Measurements from ENCODE around the gene NINJ1. TPM values are rescaled to one million over a fixed set of nuclear protein-coding genes. Genes with fewer than 3 reads are reported as not detected.
"Not testable (repeated sequence)": the region's sequence is repeated elsewhere in the genome, so short reads cannot be mapped to it uniquely, and the experiment has no call there.

The NINJ1 gene
- total RNA-seq, 4 donors from 2014 or later = 29.5 to 67.7 (median 38.5) TPM

DNA sequence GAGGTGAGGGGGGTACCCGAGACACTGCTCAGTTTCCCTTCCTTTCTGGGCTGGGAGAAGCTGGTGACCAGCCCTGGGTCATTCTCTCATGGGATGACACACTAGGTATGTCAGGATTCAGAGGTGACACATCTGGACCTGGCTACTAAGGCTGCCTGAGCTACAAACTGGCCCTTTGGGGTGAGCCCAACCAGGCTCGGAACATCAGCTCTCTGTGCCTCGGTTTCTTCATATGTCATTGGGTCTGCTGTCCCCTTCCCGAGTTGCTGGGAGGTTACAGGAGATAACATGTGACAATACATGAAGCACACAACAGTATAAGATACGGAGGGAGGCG is 26.3 kb downstream of the NINJ1 start:
- DNase-seq = no peak

DNA sequence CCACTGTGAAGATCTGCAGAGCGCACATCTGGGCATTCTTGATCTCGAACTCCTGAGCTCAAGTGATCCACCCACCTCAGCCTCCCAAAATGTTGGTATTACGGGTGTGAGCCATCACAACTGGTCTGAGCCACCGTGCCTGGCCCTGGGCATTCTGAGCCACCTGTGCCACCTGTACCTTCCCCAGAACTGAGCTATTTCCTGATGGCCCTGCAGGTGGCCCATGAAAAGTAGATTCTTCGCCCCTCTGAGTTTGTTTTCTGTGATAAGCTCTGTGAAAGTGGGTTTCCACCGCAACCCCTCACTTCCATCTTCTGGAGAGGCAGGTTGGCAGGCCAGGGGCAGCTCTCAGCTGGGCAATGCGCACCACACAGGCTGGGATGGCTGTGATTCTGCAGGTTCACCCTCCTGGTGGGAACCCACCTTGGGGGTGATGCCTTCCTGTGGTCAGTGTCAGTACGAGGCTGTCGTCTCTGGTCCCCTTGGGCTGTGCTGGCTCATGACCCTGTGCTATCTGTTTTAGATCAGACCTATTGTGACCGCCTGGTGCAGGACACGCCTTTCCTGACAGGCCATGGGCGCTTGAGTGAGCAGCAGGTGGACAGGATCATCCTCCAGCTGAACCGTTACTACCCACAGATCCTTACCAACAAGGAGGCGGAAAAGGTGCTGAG is 26.8 kb downstream of the NINJ1 start:
- H3K27me3 ChIP-seq = no peaks in the 10 kb centered on the region
- peaks cover 0 to 4% (median 0%) of the 10 kb centered on the region in 4 donors for H3K4me1 ChIP-seq
- H3K36me3 ChIP-seq = peaks cover 0 to 10% (median 5%) of the 10 kb centered on the region in 4 donors
- in situ Hi-C loops (cut with MboI; ENCODE audit: low pct_ligation_motif_present in 1 of 4, low pct_unique_long_range_greater_than_20kb in 1 of 4, low sequenced_read_pairs in 3 of 4) (no loop called here), intact Hi-C loops (cut with DNase I; ENCODE audit: low total_unique reads) (no loop called here)
- 89% methylated on average over 14 of the region's 14 CpGs; no CpG with 5 or more reads in 1 of the 2 donors for WGBS, 2 donors (ENCODE audit: low coverage in 1 of 2)
- peaks cover 4 to 5% of the 10 kb centered on the region in 2 donors for H3K9me3 ChIP-seq
- H3K27ac ChIP-seq = no peak overlapping the region
- DNase-seq = no peak
- no peak overlapping the region for H3K4me3 ChIP-seq
- TF ChIP-seq, protein P1, sequence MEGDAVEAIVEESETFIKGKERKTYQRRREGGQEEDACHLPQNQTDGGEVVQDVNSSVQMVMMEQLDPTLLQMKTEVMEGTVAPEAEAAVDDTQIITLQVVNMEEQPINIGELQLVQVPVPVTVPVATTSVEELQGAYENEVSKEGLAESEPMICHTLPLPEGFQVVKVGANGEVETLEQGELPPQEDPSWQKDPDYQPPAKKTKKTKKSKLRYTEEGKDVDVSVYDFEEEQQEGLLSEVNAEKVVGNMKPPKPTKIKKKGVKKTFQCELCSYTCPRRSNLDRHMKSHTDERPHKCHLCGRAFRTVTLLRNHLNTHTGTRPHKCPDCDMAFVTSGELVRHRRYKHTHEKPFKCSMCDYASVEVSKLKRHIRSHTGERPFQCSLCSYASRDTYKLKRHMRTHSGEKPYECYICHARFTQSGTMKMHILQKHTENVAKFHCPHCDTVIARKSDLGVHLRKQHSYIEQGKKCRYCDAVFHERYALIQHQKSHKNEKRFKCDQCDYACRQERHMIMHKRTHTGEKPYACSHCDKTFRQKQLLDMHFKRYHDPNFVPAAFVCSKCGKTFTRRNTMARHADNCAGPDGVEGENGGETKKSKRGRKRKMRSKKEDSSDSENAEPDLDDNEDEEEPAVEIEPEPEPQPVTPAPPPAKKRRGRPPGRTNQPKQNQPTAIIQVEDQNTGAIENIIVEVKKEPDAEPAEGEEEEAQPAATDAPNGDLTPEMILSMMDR (IDR thresholded peaks at IDR 0.05) = no peak

More for the DNA sequence above, 26.3 kb downstream of the NINJ1 start:
- intact Hi-C loops (cut with DNase I; ENCODE audit: low total_unique reads) (no loop called here), in situ Hi-C loops (cut with MboI; ENCODE audit: low pct_ligation_motif_present in 1 of 4, low pct_unique_long_range_greater_than_20kb in 1 of 4, low sequenced_read_pairs in 3 of 4) (no loop called here)
- WGBS, 2 donors (ENCODE audit: low coverage in 1 of 2) = 91 to 100% methylated on average over 1 to 6 of the region's 6 CpGs
- Histone ChIP-seq H3K9me3 (peaks cover 4 to 5% of the 10 kb centered on the region in 2 donors), H3K4me1 (peaks cover 0 to 4% (median 0%) of the 10 kb centered on the region in 4 donors), H3K27me3 (no peaks in the 10 kb centered on the region), H3K27ac (no peak overlapping the region), H3K36me3 (peaks cover 0 to 10% (median 5%) of the 10 kb centered on the region in 4 donors), H3K4me3 (no peak overlapping the region)
- TF ChIP-seq EP300 (IDR thresholded peaks at IDR 0.05; ENCODE audit: low read depth) (no peak), POLR2A (IDR thresholded peaks at IDR 0.05) (no peak), POLR2AphosphoS5 (IDR thresholded peaks at IDR 0.05) (no peak)
- TF ChIP-seq, protein P1 (IDR thresholded peaks at IDR 0.05) = no peak

DNA sequence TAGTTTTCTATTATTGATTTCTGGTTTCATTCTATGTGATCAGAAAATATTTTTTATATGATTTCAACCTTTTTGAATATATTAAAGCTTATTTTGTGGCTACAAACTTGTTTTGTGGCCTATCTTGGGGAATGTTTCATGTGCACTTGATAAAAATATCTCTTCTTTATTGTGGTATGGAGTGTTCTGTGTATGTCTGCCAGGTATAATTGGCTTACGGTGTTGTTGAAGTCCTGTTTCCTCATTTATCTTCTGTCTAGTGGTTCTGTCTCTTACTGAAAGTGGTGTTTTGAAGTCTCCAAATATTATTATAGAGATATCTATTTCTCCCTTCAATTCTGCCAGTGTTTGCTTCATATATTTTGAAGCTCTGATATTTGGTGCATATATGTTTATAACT is 28.4 kb downstream of the NINJ1 start:
- intact Hi-C loops (cut with DNase I; ENCODE audit: low total_unique reads) = no loop called here
- Histone ChIP-seq H3K4me3 (no peak overlapping the region), H3K27me3 (no peaks in the 10 kb centered on the region), H3K4me1 (peaks cover 0 to 4% (median 0%) of the 10 kb centered on the region in 4 donors), H3K36me3 (peaks cover 0 to 4% (median under 1%) of the 10 kb centered on the region in 4 donors), H3K9me3 (peaks cover 4 to 5% of the 10 kb centered on the region in 2 donors), H3K27ac (no peak overlapping the region)
- in situ Hi-C loops (cut with MboI; ENCODE audit: low pct_ligation_motif_present in 1 of 4, low pct_unique_long_range_greater_than_20kb in 1 of 4, low sequenced_read_pairs in 3 of 4) = no loop called here
- 63 to 81% methylated on average over 1 of the region's 1 CpG for WGBS, 2 donors (ENCODE audit: low coverage in 1 of 2)
- TF ChIP-seq EP300 (IDR thresholded peaks at IDR 0.05; ENCODE audit: low read depth) = no peak
- TF ChIP-seq POLR2AphosphoS5 (IDR thresholded peaks at IDR 0.05) = no peak
- no peak for TF ChIP-seq POLR2A (IDR thresholded peaks at IDR 0.05)
- TF ChIP-seq, protein P1 (IDR thresholded peaks at IDR 0.05) = no peak
- DNase-seq = no peak

DNA sequence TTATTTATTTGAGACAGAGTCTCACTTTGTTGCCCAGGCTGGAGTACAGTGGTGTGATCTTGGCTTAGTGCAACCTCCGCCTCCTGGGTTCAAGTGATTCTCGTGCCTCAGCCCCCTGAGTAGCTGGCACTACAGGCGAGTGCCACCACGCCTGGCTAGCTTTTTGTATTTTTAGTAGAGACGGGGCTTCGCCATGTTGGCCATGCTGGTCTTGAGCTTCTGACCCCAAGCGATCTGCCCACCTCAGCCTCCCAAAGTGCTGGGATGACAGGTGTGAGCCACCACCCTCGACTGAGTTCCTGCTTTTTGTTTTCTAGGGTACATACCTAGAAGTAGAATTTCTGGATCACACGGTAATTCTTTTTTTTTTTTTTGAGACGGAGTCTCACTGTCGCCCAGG is 33.0 kb downstream of the NINJ1 start:
- H3K27me3 ChIP-seq; intact Hi-C loops (cut with DNase I; ENCODE audit: low total_unique reads); H3K9me3 ChIP-seq; H3K27ac ChIP-seq; H3K36me3 ChIP-seq; H3K4me3 ChIP-seq; in situ Hi-C loops (cut with MboI; ENCODE audit: low pct_ligation_motif_present in 1 of 4, low pct_unique_long_range_greater_than_20kb in 1 of 4, low sequenced_read_pairs in 3 of 4): not testable (repeated sequence)
- H3K4me1 ChIP-seq = peaks cover 25 to 37% (median 30%) of the 10 kb centered on the region in 4 donors
- DNase-seq = peak; percentile 3
- 94 to 100% methylated on average over 1 to 11 of the region's 11 CpGs for WGBS, 2 donors (ENCODE audit: low coverage in 1 of 2)

DNA sequence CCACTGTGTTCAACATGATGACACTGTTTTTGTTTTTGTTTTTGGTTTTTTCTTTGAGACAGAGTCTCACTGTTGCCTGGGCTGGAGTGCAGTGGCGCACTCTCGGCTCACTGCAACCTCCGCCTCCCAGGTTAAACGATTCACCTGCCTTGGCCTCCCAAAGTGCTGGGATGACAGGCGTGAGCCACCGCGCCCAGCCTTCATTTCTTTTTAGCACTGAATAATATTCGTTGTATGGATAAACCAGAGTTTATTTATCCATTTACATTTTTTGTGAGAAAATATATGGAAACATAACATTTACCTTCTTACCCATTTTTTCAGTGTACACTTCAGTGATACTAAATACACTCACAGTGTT is 33.8 kb downstream of the NINJ1 start:
- Histone ChIP-seq H3K27ac (no peak overlapping the region), H3K9me3 (peaks cover 4 to 5% of the 10 kb centered on the region in 2 donors), H3K4me1 (peaks cover 25 to 37% (median 30%) of the 10 kb centered on the region in 4 donors), H3K4me3 (no peak overlapping the region), H3K36me3 (peaks cover 0 to 4% (median 0%) of the 10 kb centered on the region in 4 donors), H3K27me3 (no peaks in the 10 kb centered on the region)
- in situ Hi-C loops (cut with MboI; ENCODE audit: low pct_ligation_motif_present in 1 of 4, low pct_unique_long_range_greater_than_20kb in 1 of 4, low sequenced_read_pairs in 3 of 4) = no loop called here
- 90 to 94% methylated on average over 8 of the region's 8 CpGs for whole genome bisulfite sequencing, 2 donors (ENCODE audit: low coverage in 1 of 2)
- intact Hi-C loops (cut with DNase I; ENCODE audit: low total_unique reads) = no loop called here
- TF ChIP-seq, protein P1 (IDR thresholded peaks at IDR 0.05) = no peak
- peak; percentile 3 for DNase-seq
